Upper lobe of left lung (tissue), 4 donors: ENCODE data around the gene NCBP2L.

Experiments
- CTCF ChIP-seq, 6 experiments: fragments of 450-650 bp in 4 of 6; fragments of 200-600 bp in 2 of 6; sonication (generic) in 2 of 6; IDR thresholded peaks; one replicate each; pipeline ENCODE4 v1.5.1; 2016 to 2019; ENCODE audit warnings: antibody characterized with exemption in 6 of 6
- POLR2A ChIP-seq, 4 donors: fragments of 450-650 bp; IDR thresholded peaks; one replicate each; pipeline ENCODE4 v1.5.1; 2016 to 2017; ENCODE audit warnings: antibody characterized with exemption in 4 of 4, mild to moderate bottlenecking in 2 of 4
- POLR2AphosphoS5 ChIP-seq, 2 donors: sonication (generic); formaldehyde crosslinking; IDR thresholded peaks; one replicate each; pipeline ENCODE4 v1.5.1; 2017; ENCODE audit warnings: antibody characterized with exemption in 2 of 2

- TF ChIP-seq CTCF (IDR thresholded peaks at IDR 0.05) = no peak
- TF ChIP-seq POLR2A (IDR thresholded peaks at IDR 0.05) = no peak
- no peak for TF ChIP-seq POLR2AphosphoS5 (IDR thresholded peaks at IDR 0.05)
Observed at GRCh38 chrX:107738768-107739167, 38.8 kb upstream of the NCBP2L start.
